Suprapubic skin (tissue), 4 donors: ENCODE results near the gene ARHGAP23.

Experiments used
- CTCF ChIP-seq, 2 donors: fragments of 200-600 bp in 1 of 2; fragments of 450-650 bp in 1 of 2; sonication (generic) in 1 of 2; IDR thresholded peaks; one replicate each; pipeline ENCODE4 v1.5.1; 2016 to 2019; ENCODE audit warnings: antibody characterized with exemption in 2 of 2, mild to moderate bottlenecking in 1 of 2, moderate library complexity in 1 of 2
- EP300 ChIP-seq: sonication (generic); formaldehyde crosslinking; IDR thresholded peaks from one replicate; pipeline ENCODE4 v1.6.1; 2017; ENCODE audit warnings: antibody characterized with exemption
- POLR2A ChIP-seq, 2 donors: fragments of 450-650 bp; IDR thresholded peaks; one replicate each; pipeline ENCODE4 v1.6.1; 2017; ENCODE audit warnings: antibody characterized with exemption in 2 of 2, mild to moderate bottlenecking in 2 of 2, moderate library complexity in 2 of 2
- POLR2AphosphoS5 ChIP-seq, 3 donors: sonication (generic); formaldehyde crosslinking; IDR thresholded peaks; one replicate each; pipeline ENCODE4 v1.6.1; 2017; ENCODE audit warnings: antibody characterized with exemption in 3 of 3

- TF ChIP-seq EP300 = no peak
- TF ChIP-seq POLR2A (IDR thresholded peaks at IDR 0.05) = no peak
- TF ChIP-seq CTCF (IDR thresholded peaks at IDR 0.05) = no peak
- TF ChIP-seq POLR2AphosphoS5 (IDR thresholded peaks at IDR 0.05) = no peak
Measured at GRCh38 chr17:38507921-38508569, 79.8 kb downstream of the ARHGAP23 start.
